Activated CD4-positive, alpha-beta T cell treated with anti-CD3 and anti-CD28 coated beads, Interleukin-2, amount 50 U/mL, for 24 hours (primary cell): ENCODE measurements around the gene CCDC172.

Experiments
- DNase-seq, 2 donors: peaks; one replicate each; pipeline ENCODE4 v3.0.0-alpha.2; 2020; ENCODE audit warnings: low read depth in 1 of 2, low spot score in 1 of 2

Gene CCDC172

GRCh38 chr10:116429288-116429977 is 105.2 kb downstream of the CCDC172 start:
- no peak for DNase-seq
